SK-N-MC (cell line): ENCODE data around the gene OSBPL5.

Experiments used
- EZH2 ChIP-seq: fragments of 200-600 bp; sonication (generic); IDR thresholded peaks from one replicate; pipeline ENCODE4 v1.6.1; 2017; ENCODE audit warnings: antibody characterized with exemption
- FOXP2 ChIP-seq: optimal IDR thresholded peaks from 2 replicates; pipeline ENCODE3; 2011; ENCODE audit warnings: mild to moderate bottlenecking, moderate library complexity; ENCODE audit not compliant: insufficient read depth; ENCODE audit errors: extremely low read length, control extremely low read depth
- POLR2AphosphoS5 ChIP-seq: IDR thresholded peaks from 2 replicates; pipeline ENCODE4 v1.6.1; 2012; ENCODE audit warnings: mild to moderate bottlenecking, low read depth, low read length, borderline replicate concordance

DNA sequence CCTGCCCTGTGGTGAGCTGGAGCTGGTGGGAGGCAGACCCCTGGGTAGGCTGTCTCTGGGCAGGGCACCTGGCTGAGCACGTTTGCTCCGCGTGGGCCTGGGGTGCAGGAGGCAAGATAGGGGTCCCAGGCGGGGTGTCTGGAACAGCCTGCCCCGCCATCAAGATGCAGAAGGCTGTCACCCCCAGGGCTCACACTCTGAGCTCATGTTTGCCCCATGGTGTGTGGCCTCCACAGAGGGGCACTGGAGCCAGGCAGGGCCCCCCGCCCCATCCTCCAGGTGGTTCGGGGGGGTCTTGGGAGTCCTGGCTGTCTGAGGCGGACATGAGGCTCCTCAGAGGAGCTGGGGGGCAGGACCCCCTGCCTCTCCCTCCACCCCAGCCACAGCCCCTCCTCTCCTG is 79.0 kb downstream of the OSBPL5 start:
- no peak for TF ChIP-seq EZH2
- TF ChIP-seq POLR2AphosphoS5, result no peak
- no peak for TF ChIP-seq FOXP2
